Suppressor macrophage treated with lipopolysaccharide for 4 hours (primary cell): ENCODE results near the gene PKHD1.
A peak's percentile ranks its signal among the peaks of the same experiment; 100 is the strongest.

ENCODE experiments used
- DNase-seq: peaks from one replicate; pipeline ENCODE4 v3.0.0-alpha.2; 2020

Gene PKHD1

GRCh38 chr6:51775942-51776860, 311.2 kb downstream of the PKHD1 start:
- DNase-seq: no peak

GRCh38 chr6:51768087-51768486, 319.3 kb downstream of the PKHD1 start:
- DNase-seq: no peak

GRCh38 chr6:51765230-51765629, 322.2 kb downstream of the PKHD1 start:
- DNase-seq: no peak

- DNase-seq: peak; percentile 9
Measured at GRCh38 chr6:51753635-51754034, 333.8 kb downstream of the PKHD1 start.

GRCh38 chr6:51743999-51744398, 343.4 kb downstream of the PKHD1 start:
- no peak for DNase-seq

- DNase-seq: no peak
Measured at GRCh38 chr6:51740658-51741057, 346.8 kb downstream of the PKHD1 start.

GRCh38 chr6:51738614-51739013, 348.8 kb downstream of the PKHD1 start:
- DNase-seq: no peak

GRCh38 chr6:51737580-51738360, 349.6 kb downstream of the PKHD1 start:
- DNase-seq: no peak

GRCh38 chr6:51725155-51725554, 362.3 kb downstream of the PKHD1 start:
- DNase-seq: no peak

GRCh38 chr6:51720327-51720726, 367.1 kb downstream of the PKHD1 start:
- no peak for DNase-seq

GRCh38 chr6:51719297-51719696, 368.1 kb downstream of the PKHD1 start:
- no peak for DNase-seq

- DNase-seq: no peak
Measured at GRCh38 chr6:51718533-51718932, 368.9 kb downstream of the PKHD1 start.

GRCh38 chr6:51717477-51717876, 369.9 kb downstream of the PKHD1 start:
- no peak for DNase-seq

- no peak for DNase-seq
Measured at GRCh38 chr6:51711876-51712275, 375.5 kb downstream of the PKHD1 start.

- no peak for DNase-seq
Measured at GRCh38 chr6:51706086-51706485, 381.3 kb downstream of the PKHD1 start.

GRCh38 chr6:51704932-51705540, 382.4 kb downstream of the PKHD1 start:
- no peak for DNase-seq

- DNase-seq: no peak
Measured at GRCh38 chr6:51702851-51703250, 384.6 kb downstream of the PKHD1 start.

GRCh38 chr6:51684603-51685002, 402.8 kb downstream of the PKHD1 start:
- DNase-seq: no peak

GRCh38 chr6:51684038-51684437, 403.4 kb downstream of the PKHD1 start:
- DNase-seq: no peak

- no peak for DNase-seq
Measured at GRCh38 chr6:51678905-51679620, 408.4 kb downstream of the PKHD1 start.

- no peak for DNase-seq
Measured at GRCh38 chr6:51678274-51678673, 409.1 kb downstream of the PKHD1 start.

GRCh38 chr6:51675922-51676275, 411.5 kb downstream of the PKHD1 start:
- no peak for DNase-seq
